ENCODE data around the gene POLR2H. TPM values are rescaled to one million over a fixed set of nuclear protein-coding genes. Genes with fewer than 3 reads are reported as not detected.

The POLR2H gene
- total and polyA plus RNA-seq, 10 of the 15 experiments (the other 5 are each of a cell fraction or from before 2014, with no cell fraction given), result 74.2 to 357 (median 143) TPM

- H3K4me3 ChIP-seq, result no peak overlapping the region
- ChIA-PET RAD21 (ENCODE audit: unreplicated experiment) (no interaction called here), POLR2A (no interaction called here), CTCF (no interaction called here), SMC1A (ENCODE audit: uncharacterized antibody, unreplicated experiment) (interaction anchor here (0.8 kb wide), 1 partner anchor 17 kb away, joined by 3 read pairs; no protein-coding TSS in a partner anchor)
- H3K27ac ChIP-seq (ENCODE audit: control insufficient read depth, insufficient read depth), result no peak overlapping the region
- no peak overlapping the region for H3K9ac ChIP-seq (ENCODE audit: control insufficient read depth, insufficient read depth, low read length)
- intact Hi-C loops (cut with micrococcal nuclease; ENCODE audit: unreplicated experiment) (no loop called here), in situ Hi-C loops (cut with MboI) (no loop called here)
- no peaks in the 10 kb centered on the region for H3K36me3 ChIP-seq (ENCODE audit: control insufficient read depth in 2 of 2, insufficient read depth in 2 of 2, low read length in 1 of 2)
- H3K79me2 ChIP-seq (ENCODE audit: control insufficient read depth, insufficient read depth, low read length), result no peaks in the 10 kb centered on the region
- H2AFZ ChIP-seq (ENCODE audit: control insufficient read depth, low read depth, low read length), result no peak overlapping the region
- H3K27me3 ChIP-seq (replicated peaks in 1 of 2; ENCODE audit: control insufficient read depth in 2 of 2, insufficient read depth in 2 of 2, low read length in 1 of 2), result peaks cover 0 to 4% of the 10 kb centered on the region in 2 experiments
- no peak for ATAC-seq
- H4K20me1 ChIP-seq (ENCODE audit: control insufficient read depth, insufficient read depth), result no peaks in the 10 kb centered on the region
- no TSS peak for BruUV-seq (replicated peaks)
- no peak for FAIRE-seq
- no peaks in the 10 kb centered on the region for H3K9me3 ChIP-seq (replicated peaks; ENCODE audit: control insufficient read depth, insufficient read depth, low read length)
- DNase-seq (ENCODE audit: low read depth, low spot score), result no peak
- no peak overlapping the region for H3K4me2 ChIP-seq (ENCODE audit: control insufficient read depth, insufficient read depth)
- H3K4me1 ChIP-seq (ENCODE audit: control insufficient read depth, insufficient read depth, low read length), result no peaks in the 10 kb centered on the region
- WGBS (ENCODE audit: insufficient coverage, insufficient replicate concordance, low lambda C conversion rate, missing lambda C conversion rate), result 48% methylated on average over 8 of the region's 8 CpGs
- no peak for TF ChIP-seq POLR2AphosphoS5 (IDR thresholded peaks at IDR 0.05; ENCODE audit: low read length)
- no peak for TF ChIP-seq E2F4 (IDR thresholded peaks at IDR 0.05; ENCODE audit: low read depth, low read length)
- TF ChIP-seq CHD4 (IDR thresholded peaks at IDR 0.05), result no peak
- TF ChIP-seq BCL11A (IDR thresholded peaks at IDR 0.05; ENCODE audit: low read depth, low read length), result no peak
- TF ChIP-seq EED (IDR thresholded peaks at IDR 0.05; ENCODE audit: low read depth), result no peak
- no peak for TF ChIP-seq TCF7 (IDR thresholded peaks at IDR 0.05; ENCODE audit: borderline replicate concordance)
- no peak for TF ChIP-seq STAT1 (conservative IDR thresholded peaks at IDR 0.05)
- no peak for TF ChIP-seq SMC3 (IDR thresholded peaks at IDR 0.05; ENCODE audit: borderline replicate concordance, low read length)
- no peak for TF ChIP-seq RAD51 (IDR thresholded peaks at IDR 0.05)
- no peak for TF ChIP-seq CTCF (IDR thresholded peaks at IDR 0.05 in 2 of 3, conservative IDR thresholded peaks at IDR 0.05 in 1 of 3; ENCODE audit: control insufficient read depth in 2 of 3, extremely low read depth in 1 of 3, insufficient read depth in 1 of 3, low read depth in 3 of 3, low read length in 3 of 3)
- no peak for TF ChIP-seq FOS (IDR thresholded peaks at IDR 0.05; ENCODE audit: borderline replicate concordance, extremely low read depth, insufficient read length)
- TF ChIP-seq ZBTB33 (IDR thresholded peaks at IDR 0.05), result no peak
- no peak for TF ChIP-seq SKIL (IDR thresholded peaks at IDR 0.05; ENCODE audit: low read depth, poor library complexity, severe bottlenecking)
Measured at GRCh38 chr3:184388936-184389230, 27.4 kb downstream of the POLR2H start.

All from GM12878 (cell line).